DMS53 treated with DMSO at 0.1 percent for 48 hours (cell line): ENCODE results near the gene ADAM8.
"Not testable (repeated sequence)": the region's sequence is repeated elsewhere in the genome, so short reads cannot be mapped to it uniquely, and the experiment has no call there.

ENCODE experiments used
- DNase-seq: peaks from one replicate; lab custom pipeline; 2025; ENCODE audit not compliant: unreplicated experiment; lab: John Stamatoyannopoulos, UW

Gene ADAM8

DNA sequence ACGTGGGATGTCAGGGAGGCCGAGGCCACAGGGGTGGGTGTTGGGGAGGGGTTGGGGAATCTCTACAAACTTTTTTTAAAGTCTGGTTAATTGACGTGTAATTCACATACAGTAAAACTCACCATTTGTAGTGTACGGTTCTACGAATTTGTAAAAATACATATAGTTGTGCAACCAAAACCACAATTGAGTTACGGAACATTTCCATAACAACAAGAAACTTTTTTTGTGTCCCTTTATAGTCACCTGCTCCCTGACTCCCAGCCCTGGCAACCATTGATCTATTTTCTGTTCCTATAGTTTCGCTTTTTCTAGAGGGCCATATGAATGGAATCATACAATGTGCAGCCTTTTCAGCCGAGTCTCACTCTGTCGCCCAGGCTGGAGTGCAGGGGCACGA, 41.9 kb downstream of the ADAM8 start:
- not testable (repeated sequence) for DNase-seq

DNA sequence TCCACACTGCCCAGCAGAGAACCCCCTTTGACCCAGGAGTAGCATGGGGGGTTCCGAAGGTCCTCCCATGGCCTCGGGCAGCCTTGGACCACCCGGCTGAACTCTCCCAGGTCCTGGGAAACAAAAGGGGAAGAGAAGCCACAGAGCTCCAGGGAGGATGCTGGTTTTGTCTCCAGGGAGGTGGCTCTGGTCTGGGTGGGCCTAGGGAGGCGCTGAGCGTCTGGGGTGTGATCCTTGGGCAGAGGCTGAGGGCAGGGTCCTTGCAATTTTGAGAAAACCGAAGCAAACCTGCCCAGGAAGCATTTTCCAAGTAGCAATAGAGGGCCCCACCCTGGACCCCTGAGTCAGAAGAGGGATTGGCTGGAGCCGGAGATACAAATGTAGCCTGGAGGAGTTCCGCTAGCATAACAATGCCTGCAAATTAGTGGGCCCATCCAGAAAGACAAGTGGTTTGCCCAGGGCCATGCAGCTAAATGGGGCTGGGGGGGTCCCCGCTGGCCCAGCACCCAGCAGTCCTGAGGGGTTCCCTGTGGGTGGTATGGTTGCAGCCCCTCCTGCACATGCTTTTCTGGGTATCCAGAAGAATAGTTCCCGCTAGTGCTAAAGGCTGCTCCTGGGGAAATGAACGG, 44.6 kb downstream of the ADAM8 start:
- DNase-seq = no peak

DNA sequence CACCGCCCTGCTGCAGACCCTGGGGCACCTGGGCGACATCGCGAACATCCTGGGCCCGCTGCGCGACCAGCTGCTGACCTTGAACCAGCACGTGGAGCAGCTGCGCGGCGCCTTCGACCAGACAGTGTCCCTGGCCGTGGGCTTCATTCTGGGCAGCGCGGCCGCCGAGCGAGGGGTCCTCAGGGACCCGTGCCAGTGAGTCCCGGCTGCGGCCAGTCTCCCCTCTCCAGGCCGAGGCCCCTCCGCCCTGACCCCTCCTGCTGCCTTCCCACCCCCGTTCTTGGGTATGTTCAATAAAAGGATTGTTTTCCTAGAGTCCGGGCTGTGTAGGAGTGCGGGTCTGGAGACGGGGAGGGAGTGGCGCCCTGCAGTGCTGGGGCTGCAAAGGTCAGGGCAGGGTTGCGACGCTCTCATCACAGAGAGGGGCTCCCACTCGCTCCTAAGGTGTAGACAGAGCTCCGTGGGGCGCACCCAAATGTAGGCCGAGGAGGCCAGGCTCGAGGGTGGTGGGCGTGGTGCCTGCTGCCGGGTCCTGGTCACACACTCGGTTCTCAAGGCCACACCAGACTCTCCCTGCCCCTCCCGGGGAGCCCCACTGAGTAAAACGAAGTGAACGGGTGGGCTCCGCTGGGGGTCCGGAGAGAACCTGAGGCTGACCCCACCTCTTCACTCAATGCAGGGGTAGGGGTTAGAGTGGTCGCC, 45.3 kb downstream of the ADAM8 start:
- DNase-seq = no peak

DNA sequence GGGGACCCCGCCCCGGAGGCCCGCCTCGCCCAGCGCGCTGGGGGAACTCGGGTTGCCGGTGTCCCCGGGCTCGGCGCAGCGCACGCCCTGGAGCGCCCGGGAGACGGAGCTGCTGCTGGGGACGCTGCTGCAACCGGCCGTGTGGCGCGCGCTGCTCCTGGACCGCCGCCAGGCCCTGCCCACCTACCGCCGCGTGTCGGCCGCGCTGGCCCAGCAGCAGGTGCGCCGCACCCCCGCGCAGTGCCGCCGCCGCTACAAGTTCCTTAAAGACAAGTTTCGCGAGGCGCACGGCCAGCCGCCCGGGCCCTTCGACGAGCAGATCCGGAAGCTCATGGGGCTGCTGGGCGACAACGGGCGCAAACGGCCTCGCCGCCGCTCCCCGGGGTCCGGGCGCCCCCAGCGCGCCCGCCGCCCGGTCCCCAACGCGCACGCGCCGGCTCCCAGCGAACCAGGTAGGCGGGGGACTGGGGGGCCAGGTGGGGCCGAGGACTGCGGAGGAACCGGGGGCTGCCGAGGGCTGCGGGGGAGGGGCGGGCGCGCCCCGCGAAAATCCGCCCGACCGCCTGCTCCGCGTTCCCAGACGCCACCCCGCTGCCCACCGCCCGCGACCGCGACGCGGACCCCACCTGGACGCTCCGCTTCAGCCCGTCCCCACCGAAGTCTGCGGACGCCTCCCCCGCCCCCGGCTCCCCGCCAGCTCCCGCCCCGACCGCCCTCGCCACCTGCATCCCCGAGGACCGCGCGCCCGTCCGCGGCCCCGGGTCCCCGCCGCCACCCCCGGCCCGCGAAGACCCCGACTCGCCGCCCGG, 46.1 kb downstream of the ADAM8 start:
- DNase-seq = no peak

DNA sequence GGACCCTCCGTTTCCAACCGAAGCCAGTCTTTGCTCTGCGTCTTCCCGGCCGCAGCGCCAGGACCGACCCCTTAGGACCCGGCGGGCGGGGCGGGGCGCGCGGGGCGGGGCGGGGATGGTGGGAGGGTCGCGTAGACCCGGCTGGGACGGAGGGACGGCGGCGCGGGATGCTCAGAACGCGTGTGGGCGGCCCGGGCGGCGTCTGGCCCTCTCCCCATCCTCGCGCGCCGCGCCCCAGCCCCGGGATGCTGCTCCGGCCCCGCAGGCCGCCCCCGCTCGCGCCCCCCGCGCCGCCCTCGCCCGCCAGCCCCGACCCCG, 46.7 kb downstream of the ADAM8 start, which contains the start of gene UTF1:
TSS of gene UTF1 (plus strand) at position 174 of the 318 bp plus-strand sequence. CDS start at position 246, 72 bp downstream.
- no peak for DNase-seq

DNA sequence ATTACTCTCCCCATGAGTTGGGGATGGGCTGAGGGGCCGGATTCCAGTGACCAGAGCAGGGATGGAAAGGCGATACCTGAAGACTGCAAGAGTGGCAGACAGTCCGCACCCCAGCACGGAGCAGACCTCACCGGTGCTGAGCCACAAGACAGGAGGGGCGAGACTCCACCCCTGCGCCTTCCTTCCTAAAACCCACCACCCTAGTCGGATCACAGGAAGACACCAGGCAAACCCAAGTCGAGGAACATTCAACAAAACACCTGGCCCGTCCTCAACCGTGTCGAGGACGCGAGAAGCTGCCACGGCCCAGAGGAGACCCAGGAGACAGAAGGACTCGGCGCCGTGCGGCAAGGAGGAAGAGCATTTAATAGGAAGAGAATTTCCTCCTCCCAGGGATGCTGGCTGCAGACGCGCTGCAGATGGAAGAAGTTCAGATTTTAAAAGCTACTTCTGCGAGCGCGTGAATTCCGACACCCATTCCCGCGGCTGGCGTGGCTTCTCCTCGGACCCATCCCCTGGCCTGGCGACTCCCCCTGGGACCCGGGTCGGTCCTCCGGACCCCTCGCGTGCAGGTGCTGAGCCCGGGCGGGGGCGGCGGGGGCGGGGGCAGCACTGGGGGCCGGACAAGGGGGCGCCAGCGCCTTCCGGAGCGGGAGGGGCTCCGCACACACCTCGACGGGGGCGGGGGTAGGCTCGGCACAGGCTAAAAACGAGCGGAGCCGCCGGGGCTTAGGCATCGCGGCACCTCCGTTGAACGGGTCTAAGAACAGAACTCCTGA, 47.2 kb downstream of the ADAM8 start:
- DNase-seq = no peak

DNA sequence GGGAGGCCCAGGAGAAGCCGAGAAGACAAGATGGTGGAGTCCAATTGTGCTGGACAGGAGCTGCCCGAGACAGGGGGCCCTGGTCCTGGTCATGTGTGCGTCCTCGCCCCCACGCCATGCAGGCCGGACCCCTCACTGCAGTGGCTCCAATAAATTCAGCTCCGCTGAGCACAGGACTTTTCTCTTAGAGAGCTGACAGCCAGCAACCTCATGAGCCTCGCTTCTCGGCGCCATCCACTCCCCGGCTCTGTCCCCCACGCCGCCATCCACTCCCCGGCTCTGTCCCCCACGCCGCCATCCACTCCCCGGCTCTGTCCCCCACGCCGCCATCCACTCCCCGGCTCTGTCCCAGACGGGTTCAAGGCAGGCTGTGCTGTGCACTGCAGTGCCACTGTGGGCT, 49.4 kb downstream of the ADAM8 start:
- DNase-seq = no peak

DNA sequence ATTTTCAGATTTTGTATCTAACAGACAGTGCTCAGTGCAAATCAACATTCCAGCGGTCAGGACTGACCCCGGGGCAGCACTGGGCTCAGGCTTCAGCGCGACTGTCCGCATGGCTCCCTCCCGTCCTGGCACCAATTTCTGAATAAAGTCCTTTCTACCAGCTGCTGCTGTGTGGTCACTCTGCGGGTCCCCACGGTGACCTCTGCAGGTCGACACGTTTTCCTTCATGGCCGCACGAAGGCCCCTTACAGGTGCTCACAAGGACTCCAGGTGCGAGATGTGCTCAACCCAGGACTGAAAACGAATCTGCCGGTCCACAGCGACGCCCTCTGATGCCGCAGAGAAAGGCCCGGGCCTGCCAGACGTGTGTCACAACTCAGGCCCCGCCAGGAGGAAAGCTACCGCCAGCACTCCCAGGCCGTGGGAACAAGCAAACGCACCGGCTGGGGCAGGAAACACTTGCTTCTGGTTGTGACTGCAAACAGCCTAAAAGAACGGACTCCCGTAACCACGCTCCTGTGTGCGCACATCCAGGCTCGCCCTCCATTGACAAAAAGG, 50.3 kb downstream of the ADAM8 start:
- no peak for DNase-seq

DNA sequence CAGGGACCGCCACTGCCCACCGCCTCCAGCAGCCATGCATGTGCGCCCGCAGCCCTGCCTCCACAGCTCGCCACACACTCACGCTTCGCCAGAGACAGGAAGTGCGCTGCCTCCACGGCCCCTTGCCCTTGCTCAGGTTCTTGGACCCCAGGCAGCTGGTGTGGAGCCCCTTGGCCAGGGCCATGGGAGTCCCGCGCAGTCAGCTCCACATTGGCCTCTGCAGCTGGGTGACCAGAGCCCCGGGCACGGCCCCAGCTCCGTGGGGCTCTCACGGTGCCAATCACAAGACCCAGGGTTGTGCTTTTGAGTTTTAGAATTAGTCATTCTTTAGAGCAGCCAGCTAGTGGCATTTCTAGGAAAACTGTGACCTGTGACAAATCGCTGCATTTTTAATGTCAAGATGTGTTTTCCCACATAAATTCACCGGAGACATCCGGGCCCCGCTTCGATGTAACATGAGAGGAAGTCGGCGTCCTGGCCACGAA, 50.9 kb downstream of the ADAM8 start:
- DNase-seq = no peak

DNA sequence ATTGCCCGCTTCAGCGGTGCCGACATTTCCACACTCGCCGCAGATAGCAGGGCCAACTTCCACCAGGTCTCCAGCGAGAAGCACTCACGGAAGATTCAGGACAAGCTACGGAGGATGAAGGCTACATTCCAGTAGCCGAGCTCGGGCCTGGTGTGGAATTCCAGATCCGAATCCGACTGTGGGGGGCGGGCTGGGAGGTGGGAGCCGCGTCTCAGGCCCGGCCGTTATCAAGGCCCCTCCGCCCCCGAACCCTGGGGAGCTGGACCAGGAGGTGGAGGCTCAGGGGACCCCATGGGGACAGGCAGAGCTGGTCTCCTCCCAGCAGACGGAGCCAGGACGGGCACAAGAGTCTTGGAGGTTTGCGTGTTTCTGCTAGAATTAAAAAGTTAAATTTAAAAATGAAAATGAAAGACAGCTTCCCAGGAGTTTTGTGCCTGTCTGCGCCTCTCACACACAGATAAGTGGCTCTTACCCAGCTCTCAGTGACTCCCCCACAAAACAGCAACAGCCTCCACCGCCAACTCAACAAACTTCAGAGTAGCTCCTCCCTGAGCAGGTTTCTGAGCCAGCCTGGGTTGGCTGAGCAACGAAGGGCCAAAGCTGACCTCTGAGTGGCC, 51.8 kb downstream of the ADAM8 start:
- DNase-seq = no peak

DNA sequence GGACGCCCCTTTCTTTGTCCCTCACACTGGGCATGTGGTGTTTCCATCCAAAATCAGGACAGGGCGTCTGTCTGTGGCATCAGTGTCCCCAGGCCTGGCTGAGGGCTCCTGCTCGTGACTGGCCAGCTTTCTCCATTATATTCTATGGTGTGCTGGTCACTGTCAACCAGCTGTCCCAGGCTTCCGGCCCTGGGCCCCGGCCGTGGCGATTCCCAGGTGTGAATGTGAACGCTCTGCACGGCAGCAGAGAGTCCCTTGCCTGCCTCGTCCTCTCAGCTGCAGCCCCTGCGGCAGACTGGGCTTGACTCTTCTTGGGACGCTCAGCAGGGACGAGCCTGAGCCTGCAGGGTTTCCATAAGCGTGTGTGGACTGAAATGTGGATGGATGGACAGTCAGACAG, 52.6 kb downstream of the ADAM8 start:
- DNase-seq = no peak

DNA sequence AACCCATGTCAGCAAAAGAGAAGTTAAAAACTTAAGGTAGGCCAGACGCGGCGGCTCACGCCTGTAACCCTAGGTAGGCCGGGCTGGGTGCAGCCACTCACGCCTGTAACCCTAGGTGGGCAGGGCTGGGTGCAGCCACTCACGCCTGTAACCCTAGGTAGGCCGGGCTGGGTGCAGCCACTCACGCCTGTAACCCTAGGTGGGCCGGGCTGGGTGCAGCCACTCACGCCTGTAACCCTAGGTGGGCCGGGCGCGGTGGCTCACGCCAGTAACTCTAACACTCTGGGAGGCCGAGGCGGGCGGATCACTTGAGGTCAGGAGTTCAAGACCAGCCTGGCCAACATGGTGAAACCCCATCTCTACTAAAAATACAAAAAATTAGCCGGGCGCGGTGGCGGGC, 54.9 kb downstream of the ADAM8 start:
- not testable (repeated sequence) for DNase-seq

DNA sequence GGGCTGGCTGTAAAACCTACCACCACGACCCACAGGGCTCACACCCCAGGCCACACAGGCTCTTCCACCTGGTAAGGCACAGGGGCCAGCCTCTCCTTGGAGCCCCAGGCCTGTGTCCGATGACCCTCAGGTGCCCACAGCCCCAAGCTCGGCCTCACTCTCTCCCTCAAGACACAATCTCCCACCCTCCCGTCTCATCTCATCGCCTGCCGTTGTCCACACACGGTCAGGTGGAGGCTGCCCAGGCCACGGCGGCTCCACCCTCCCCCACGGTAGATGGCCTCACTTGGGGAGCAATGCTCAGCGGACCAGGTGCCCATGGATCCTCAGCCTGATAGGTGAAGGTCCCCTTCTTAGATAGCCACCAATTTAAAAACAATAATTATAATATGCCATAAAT, 55.3 kb downstream of the ADAM8 start:
- DNase-seq = no peak

DNA sequence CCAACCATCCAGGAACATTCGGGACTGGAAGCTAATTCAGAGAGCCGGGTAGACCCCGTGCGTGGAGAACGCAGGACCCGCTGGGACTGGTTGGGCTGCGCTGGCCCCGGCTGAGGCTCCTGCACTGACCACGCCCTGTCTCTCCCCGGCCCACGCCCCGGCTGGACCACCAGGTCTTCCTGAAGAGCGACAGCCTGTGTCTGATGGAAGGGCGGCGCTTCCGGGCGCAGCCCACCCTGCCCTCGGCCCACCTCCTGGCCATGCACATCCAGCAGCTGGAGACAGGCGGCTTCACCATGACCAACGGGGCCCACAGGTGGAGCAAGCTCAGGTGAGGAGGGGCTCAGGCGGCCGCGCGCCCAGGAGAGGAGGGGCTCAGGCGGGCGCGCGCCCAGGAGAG, 56.9 kb downstream of the ADAM8 start:
- DNase-seq = no peak

DNA sequence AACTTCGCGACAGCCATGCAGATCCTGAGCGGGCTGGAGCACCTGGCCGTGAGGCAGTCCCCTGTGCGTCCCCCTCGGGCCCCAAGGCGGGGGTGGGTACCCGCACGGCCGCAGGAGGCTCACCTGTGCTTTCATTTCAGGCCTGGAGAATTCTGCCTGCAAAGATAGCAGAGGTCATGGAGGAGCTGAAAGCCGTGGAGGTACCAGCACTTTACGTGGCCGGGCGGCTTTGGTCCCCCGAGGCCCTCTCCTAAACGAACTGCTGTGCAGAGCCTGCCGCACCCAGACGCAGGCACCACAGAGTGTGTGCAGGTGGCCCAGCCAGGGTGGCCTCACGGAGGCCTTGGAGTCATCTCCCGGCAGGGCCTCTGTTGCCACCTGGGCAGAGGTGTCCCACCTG, 57.8 kb downstream of the ADAM8 start:
- DNase-seq = no peak

DNA sequence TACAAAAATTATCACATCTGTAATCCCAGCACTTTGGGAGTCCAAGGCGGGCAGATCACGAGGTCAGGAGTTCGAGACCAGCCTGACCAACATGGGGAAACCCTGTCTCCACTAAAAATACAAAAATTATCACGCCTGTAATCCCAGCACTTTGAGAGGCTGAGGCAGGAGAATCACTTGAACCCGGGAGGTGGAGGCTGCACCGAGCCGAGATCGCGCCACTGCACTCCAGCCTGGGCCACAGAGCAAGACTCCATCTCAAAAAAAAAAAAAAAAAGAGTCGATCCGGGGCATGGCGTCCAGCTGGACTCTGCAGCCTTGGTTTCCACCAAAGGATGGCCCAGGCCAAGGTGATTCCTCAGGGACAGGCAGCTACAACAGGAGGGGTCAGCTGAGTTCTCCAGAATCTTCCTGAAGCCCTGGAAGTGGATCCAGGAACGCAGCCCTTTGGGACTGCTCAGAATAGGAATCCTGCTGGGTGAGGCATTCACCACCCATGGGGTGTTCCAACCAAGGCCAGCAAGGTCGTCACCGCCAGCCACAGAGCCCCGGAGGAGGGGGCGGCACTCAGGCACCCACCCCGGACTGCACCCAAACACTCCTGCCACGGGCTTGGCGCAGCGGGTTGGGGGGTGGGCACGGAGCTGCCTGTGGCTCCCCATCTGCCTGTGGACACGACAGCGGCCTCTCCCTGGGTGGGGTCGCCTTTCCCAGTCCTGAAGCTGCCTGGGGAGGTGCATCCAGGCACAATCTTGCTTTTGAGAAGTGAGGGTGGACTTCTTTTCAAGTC, 58.7 kb downstream of the ADAM8 start:
- no peak for DNase-seq

DNA sequence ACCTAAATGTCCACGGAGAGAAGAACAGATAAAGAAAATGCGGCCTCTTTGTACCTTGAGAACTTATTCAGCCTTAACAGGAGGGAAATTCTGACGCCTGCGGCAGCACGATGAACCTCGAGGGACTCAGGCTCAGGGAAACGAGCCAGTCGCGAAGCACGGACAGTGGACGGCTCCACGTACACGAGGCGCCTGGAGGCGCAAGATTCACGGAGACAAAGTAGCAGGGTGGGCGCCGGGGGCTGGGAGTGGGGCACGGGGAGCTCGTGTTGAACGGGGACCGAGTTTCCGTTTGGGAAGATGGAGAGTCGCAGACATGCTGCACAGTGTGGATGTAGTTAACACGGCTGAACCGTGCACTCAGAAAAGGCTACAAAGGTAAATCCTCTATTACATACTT, 59.9 kb downstream of the ADAM8 start:
- DNase-seq = no peak

DNA sequence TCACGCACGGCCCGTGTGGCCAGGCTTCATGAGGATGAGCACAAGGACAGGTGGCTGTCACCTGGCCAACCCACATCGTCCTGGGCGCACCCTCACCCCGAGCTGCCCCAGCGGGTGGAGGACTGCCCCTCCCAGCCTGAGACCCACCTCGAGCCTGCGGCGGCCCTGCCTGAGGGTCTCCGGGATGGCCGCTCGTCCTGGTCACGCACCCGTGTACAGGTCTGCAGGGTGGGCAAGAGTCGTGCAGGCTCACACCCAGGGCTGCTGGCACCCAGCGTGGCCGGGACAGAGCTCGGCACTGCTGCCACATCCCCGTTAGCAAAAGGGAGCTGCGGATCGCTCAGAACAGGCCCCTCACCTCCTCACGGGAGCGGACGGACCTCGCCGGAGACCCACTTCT, 61.1 kb downstream of the ADAM8 start:
- no peak for DNase-seq

DNA sequence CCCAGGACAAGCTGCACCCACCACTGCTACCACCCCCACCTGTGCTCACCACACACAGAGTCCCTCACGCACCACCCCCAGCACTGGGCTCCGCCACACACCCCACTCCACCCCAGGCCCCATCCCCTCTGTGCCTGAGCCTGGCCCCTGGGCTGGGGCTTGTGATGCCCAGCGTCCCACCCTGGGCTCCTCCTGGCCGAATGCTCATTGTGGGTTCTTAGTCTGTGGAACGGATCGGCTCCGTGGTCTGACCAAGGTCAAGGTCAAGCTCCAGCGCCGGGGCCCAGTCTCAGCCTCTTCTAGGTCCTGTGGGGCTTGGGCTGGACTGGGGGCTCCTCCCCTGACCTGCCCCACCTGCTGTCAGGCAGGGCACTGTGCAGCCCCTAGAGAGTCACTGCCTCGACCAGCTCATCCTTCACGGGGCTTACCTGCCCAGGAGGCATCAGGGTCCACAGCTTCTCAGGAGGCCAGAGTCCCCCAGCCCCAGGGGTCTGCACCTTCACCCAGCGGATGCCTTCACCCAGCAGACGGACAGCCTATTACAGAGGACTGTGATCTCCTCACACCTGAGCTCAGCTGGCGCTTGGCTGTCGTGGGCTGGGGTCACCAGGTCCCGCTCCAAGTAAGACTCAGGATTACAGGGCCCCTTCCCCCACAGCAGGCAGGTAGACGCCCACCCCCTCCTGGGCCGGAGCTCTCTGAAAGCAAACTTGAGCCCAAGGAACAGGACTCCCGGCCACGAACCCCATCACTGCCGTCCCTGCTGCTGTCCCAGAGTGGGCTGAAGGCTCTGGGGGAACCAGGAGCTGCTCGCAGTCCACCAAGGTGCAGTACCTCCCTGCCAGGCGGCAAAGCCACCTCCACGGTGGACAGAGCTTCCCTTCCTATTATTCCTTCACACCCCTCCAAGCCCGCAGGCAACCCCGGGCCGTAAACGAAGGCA, 61.9 kb downstream of the ADAM8 start:
- DNase-seq = no peak
